Activated CD8-positive, alpha-beta T cell treated with anti-CD3 and anti-CD28 coated beads for 36 hours (primary cell): ENCODE data around the gene HBG1. TPM values are rescaled to one million over a fixed set of nuclear protein-coding genes. Genes with fewer than 3 reads are reported as not detected.

Experiments
- ATAC-seq: fragments of 200-7000 bp; cut with Tn5 transposase; one replicate; pipeline ENCODE4 v1.10.0; 2021; ENCODE audit warnings: mild to moderate bottlenecking, moderate library complexity
- CTCF ChIA-PET: fragments of 350-600 bp; sonication (Branson Sonifier 250); formaldehyde crosslinking; loops from one replicate; lab custom pipeline; 2021; ENCODE audit warnings: antibody characterized with exemption; lab: Charles Lee
- POLR2A ChIA-PET: fragments of 350-600 bp; sonication (Branson Sonifier 250); formaldehyde crosslinking; loops from one replicate; lab custom pipeline; 2021; ENCODE audit warnings: antibody characterized with exemption; lab: Charles Lee
- DNase-seq: peaks from one replicate; pipeline ENCODE4 v3.0.0-alpha.2; 2020
- H3K27ac Mint-ChIP-seq: one replicate; pipeline ENCODE4 v1.8.0; 2021; ENCODE audit warnings: mild to moderate bottlenecking, mixed read lengths
- H3K27me3 Mint-ChIP-seq: one replicate; pipeline ENCODE4 v1.8.0; 2021; ENCODE audit warnings: mixed read lengths
- H3K36me3 Mint-ChIP-seq: one replicate; pipeline ENCODE4 v1.8.0; 2021; ENCODE audit warnings: low read depth, mixed read lengths
- H3K4me1 Mint-ChIP-seq: one replicate; pipeline ENCODE4 v1.8.0; 2021; ENCODE audit warnings: low read depth, mixed read lengths
- H3K4me3 Mint-ChIP-seq: one replicate; pipeline ENCODE4 v1.8.0; 2021; ENCODE audit warnings: mild to moderate bottlenecking, moderate library complexity, mixed read lengths
- H3K9me3 Mint-ChIP-seq: one replicate; pipeline ENCODE4 v1.8.0; 2021; ENCODE audit warnings: mixed read lengths
- CTCF ChIP-seq: fragments of 200-600 bp; IDR thresholded peaks from one replicate; pipeline ENCODE4 v1.8.0; 2022; ENCODE audit warnings: antibody characterized with exemption, mild to moderate bottlenecking
- intact Hi-C: fragments of 100-400 bp; cut with micrococcal nuclease; formaldehyde crosslinking; loops from one replicate; pipeline ENCODE4 v1.10.0; 2022
- total RNA-seq, 2 experiments: library from RNA; stranded (reverse); gene quantifications; one replicate each; pipeline ENCODE4 v1.2.3, GENCODE V29; 2021

The HBG1 gene
- total RNA-seq, 2 experiments from 2014 or later: not detected

DNA sequence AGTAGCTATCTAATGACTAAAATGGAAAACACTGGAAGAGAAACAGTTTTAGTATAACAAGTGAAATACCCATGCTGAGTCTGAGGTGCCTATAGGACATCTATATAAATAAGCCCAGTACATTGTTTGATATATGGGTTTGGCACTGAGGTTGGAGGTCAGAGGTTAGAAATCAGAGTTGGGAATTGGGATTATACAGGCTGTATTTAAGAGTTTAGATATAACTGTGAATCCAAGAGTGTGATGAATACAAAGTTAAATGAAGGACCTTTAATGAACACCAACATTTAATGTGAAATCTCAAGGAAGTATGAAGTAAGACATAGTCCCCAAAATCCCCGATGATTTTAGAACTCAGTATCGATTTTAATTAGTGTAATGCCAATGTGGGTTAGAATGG is 12.2 kb downstream of the HBG1 start:
- Mint-ChIP-seq H3K9me3 (no peaks in the 10 kb centered on the region), H3K36me3 (no peaks in the 10 kb centered on the region), H3K4me3 (no peak overlapping the region), H3K27ac (no peak overlapping the region), H3K4me1 (no peaks in the 10 kb centered on the region), H3K27me3 (peaks cover 4% of the 10 kb centered on the region)
- ChIA-PET POLR2A (no interaction called here), CTCF (no interaction called here)
- no peak for DNase-seq
- no peak for ATAC-seq
- TF ChIP-seq CTCF: no peak
- intact Hi-C loops: no loop called here

- DNase-seq: no peak
- no peak overlapping the region for H3K4me3 Mint-ChIP-seq
- no peak overlapping the region for H3K27ac Mint-ChIP-seq
- no peak for ATAC-seq
- intact Hi-C loops: no loop called here
- no peaks in the 10 kb centered on the region for H3K4me1 Mint-ChIP-seq
- H3K9me3 Mint-ChIP-seq: no peaks in the 10 kb centered on the region
- TF ChIP-seq CTCF: no peak
- CTCF ChIA-PET: no interaction called here
- POLR2A ChIA-PET: no interaction called here
- H3K27me3 Mint-ChIP-seq: peaks cover 4% of the 10 kb centered on the region
- H3K36me3 Mint-ChIP-seq: no peaks in the 10 kb centered on the region
These were observed 14.1 kb downstream of the HBG1 start for GRCh38 chr11:5235364-5236095.

- Mint-ChIP-seq H3K4me3 (no peak within 1 kb of the TSS), H3K9me3 (no peaks in the 10 kb centered on the region), H3K27me3 (peaks cover 4% of the 10 kb centered on the region), H3K4me1 (no peaks in the 10 kb centered on the region), H3K36me3 (no peaks in the 10 kb centered on the region), H3K27ac (no peak within 1 kb of the TSS)
- ATAC-seq (no peak), DNase-seq (no peak)
- ChIA-PET POLR2A (no interaction called here), CTCF (no interaction called here)
- no peak for TF ChIP-seq CTCF
- intact Hi-C loops: no loop called here
These were observed 15.2 kb downstream of the HBG1 start, which contains the start of gene HBD for GRCh38 chr11:5234381-5234834. TSS of gene HBD (minus strand) at chr11:5234483. CDS start at chr11:5234433, 50 bp downstream.

DNA sequence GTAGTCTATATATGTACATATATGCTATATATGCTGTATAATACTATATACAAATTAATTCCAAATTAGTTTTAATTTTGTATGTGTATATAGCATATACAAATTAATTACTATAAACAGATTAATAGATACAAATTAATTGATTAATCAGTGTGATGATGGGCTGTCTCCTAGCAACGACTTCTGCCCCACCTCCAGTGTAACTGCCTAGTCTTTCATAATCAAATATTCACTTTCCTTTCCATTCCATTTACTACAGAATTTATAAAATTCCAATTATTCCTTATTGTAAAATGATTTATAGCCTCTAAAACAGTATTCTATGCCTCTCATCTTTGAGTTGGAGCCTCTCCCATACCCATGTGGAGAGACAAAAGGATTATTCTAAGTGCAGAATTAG is 16.4 kb downstream of the HBG1 start:
- Mint-ChIP-seq H3K4me3 (no peak overlapping the region), H3K27me3 (peaks cover 4% of the 10 kb centered on the region), H3K36me3 (no peaks in the 10 kb centered on the region), H3K4me1 (no peaks in the 10 kb centered on the region), H3K9me3 (no peaks in the 10 kb centered on the region), H3K27ac (no peak overlapping the region)
- ChIA-PET POLR2A (no interaction called here), CTCF (no interaction called here)
- DNase-seq (no peak), ATAC-seq (no peak)
- intact Hi-C loops: no loop called here
- no peak for TF ChIP-seq CTCF

DNA sequence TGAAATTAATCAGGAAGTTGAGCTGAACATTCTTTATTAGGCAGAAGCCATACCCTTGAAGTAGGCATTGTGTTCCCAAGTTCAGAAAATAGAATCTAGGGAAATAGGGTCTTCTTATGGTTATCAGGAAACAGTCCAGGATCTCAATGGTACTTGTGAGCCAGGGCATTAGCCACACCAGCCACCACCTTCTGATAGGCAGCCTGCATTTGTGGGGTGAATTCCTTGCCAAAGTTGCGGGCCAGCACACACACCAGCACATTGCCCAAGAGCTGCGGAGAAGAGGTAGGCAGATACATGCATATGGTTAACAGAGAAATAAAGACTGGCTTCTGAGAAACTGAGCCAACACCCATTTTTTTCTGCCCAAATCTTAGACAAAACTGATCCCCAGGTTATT is 16.8 kb downstream of the HBG1 start:
- H3K9me3 Mint-ChIP-seq: no peaks in the 10 kb centered on the region
- H3K27me3 Mint-ChIP-seq: peaks cover 4% of the 10 kb centered on the region
- no peaks in the 10 kb centered on the region for H3K36me3 Mint-ChIP-seq
- intact Hi-C loops: no loop called here
- CTCF ChIA-PET: no interaction called here
- no peak overlapping the region for H3K27ac Mint-ChIP-seq
- ATAC-seq (no peak), DNase-seq (no peak)
- TF ChIP-seq CTCF: no peak
- POLR2A ChIA-PET: no interaction called here
- no peaks in the 10 kb centered on the region for H3K4me1 Mint-ChIP-seq
- H3K4me3 Mint-ChIP-seq: no peak overlapping the region
